AG10803 (cell line): ENCODE data around the gene GRID2.

ENCODE experiments used
- DNase-seq: peaks from one replicate; pipeline ENCODE4 v3.0.0; 2010; ENCODE audit warnings: low read depth
- H3K4me3 ChIP-seq: 2 replicates; pipeline ENCODE4 v1.5.1; 2011; ENCODE audit warnings: mild to moderate bottlenecking, low read length, control low read depth
- TF ChIP-seq, protein P1 (sequence below): conservative IDR thresholded peaks from 2 replicates; pipeline ENCODE4 v1.5.1; 2011; ENCODE audit warnings: mild to moderate bottlenecking, low read length, control low read depth, inconsistent platforms

The GRID2 gene

DNA sequence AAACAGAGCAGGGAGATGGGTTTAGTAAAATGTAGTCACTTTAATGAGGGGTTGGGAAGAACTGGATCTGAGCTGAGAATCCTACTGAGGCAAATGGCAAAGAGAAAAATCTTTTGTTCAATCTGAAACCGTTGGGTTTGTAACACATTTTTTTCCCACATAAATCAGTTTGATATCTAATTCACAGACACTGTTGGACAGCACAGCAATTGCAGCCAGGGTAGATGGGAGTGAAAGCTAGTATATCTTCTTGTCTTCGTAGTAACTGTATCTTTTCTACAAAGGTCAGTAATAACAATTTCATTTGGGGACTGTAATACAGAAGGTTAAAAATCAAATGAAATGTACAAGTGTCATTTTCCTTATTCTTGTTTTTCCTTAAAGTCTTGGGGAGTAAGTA is 875.3 kb downstream of the GRID2 start:
- TF ChIP-seq, protein P1, sequence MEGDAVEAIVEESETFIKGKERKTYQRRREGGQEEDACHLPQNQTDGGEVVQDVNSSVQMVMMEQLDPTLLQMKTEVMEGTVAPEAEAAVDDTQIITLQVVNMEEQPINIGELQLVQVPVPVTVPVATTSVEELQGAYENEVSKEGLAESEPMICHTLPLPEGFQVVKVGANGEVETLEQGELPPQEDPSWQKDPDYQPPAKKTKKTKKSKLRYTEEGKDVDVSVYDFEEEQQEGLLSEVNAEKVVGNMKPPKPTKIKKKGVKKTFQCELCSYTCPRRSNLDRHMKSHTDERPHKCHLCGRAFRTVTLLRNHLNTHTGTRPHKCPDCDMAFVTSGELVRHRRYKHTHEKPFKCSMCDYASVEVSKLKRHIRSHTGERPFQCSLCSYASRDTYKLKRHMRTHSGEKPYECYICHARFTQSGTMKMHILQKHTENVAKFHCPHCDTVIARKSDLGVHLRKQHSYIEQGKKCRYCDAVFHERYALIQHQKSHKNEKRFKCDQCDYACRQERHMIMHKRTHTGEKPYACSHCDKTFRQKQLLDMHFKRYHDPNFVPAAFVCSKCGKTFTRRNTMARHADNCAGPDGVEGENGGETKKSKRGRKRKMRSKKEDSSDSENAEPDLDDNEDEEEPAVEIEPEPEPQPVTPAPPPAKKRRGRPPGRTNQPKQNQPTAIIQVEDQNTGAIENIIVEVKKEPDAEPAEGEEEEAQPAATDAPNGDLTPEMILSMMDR: no peak
- DNase-seq: no peak
- no peak overlapping the region for H3K4me3 ChIP-seq

DNA sequence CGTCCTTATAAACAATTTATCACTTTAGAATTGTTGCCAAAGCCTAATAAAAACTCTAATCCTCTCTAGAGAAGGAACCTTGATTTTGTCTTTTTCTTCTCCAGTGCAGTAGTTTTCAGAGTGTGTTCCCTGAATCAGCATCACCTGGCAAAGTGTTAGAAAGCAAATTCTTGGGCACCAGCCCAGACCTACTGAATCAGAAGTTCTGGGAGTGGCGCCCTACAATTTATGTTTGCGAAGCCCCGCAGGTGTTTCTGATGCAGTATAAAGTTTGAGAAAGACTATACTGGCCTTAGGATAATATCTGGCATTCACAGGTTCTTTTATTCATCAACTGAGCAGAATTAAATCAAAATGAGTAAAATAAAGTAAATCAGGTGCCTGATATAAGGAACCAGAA is 879.0 kb downstream of the GRID2 start:
- TF ChIP-seq, protein P1: no peak
- DNase-seq: no peak
- H3K4me3 ChIP-seq: no peak overlapping the region

DNA sequence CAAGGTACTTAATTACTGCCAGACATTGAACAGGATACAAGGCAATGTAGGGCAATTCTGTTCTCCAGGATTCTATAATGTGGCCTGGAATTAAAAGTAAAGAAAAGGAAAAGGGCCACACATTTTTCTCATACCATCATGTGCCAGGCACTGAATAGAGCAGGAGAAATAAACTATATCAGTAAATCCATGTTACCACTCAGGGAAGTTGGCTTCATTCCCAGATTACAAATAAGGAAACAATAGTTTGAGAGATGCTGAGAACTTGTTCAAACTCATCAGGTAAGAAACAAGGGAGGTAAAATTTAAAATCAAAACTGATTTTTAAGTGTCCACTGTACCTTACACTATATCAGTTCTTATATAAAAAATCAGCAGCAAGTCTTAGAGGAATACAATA is 879.8 kb downstream of the GRID2 start:
- TF ChIP-seq, protein P1: no peak
- no peak overlapping the region for H3K4me3 ChIP-seq
- DNase-seq: no peak

DNA sequence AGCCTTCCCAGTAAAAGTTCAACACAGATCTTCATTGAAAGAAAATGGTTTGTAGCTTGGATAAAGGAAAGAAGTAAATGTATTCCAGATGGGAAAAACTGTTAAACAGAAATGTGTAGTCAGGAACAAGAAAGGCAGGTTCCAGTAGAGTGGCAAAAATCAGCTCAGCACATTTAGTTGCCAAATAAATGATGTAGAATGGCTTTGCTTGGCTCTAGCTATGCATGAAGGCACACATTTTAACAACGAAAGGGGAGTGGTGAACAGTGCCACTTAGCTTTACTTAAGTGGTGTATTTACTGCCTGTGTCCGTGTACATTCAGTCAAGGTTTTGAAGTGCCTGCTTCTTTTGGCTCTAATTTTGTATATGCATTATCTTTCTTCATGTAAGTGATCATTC is 880.3 kb downstream of the GRID2 start:
- TF ChIP-seq, protein P1: no peak
- DNase-seq: no peak
- no peak overlapping the region for H3K4me3 ChIP-seq

DNA sequence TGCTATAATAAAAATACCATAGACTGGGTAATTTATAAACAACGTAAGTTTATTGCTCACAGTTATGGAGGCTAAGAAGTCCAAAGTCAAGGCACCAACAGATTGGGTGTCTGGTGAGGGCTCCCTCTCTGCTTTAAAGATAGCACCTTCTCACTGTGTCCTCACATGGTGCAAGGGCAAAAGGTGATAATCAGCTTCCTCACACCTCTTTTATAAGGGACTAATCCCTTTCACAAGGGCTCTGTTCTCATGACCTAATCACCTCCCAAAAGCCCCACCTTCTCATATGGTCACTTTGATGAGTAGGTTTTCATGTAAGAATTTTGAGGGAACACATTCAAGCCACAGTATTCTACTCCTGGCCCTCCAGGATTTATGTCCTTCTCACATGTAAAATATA is 883.1 kb downstream of the GRID2 start:
- no peak for DNase-seq
- TF ChIP-seq, protein P1: no peak
- no peak overlapping the region for H3K4me3 ChIP-seq

DNA sequence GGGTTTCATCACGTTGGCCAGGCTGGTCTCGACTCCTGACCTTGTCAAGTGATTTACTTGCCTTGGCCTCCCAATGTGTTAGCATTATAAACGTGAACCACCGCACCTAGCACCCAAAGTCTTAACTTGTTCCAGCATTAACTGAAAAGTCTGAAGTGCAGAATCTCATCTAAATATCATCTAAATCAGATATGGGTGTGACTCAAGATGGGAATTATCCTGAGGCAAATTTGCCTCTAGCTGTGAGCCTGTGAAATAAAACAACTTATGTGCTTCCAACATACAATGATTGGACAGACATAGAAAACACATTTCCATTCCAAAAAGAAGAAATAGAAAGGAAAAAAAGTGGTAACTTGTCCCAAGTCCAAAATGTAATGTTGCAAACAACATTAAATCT is 883.7 kb downstream of the GRID2 start:
- no peak overlapping the region for H3K4me3 ChIP-seq
- no peak for DNase-seq
- TF ChIP-seq, protein P1: no peak

DNA sequence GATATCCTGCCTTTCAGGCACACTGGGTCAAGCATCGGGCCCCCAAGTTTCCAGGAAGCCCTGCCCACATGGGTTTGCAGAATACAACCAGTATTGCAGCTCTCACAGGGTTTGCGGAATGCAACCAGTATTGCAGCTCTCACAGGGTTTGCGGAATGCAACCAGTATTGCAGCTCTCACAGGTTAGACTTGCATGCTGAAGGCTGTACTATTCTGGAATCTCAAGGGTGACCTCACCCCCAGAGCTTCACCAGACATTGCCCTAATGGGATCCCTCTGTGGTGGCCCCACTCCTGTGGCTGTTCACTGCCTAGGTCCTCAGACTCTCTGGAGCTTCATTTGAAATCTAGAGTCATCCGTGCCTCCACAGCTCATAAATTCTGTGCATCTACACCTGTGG is 884.1 kb downstream of the GRID2 start:
- DNase-seq: no peak
- H3K4me3 ChIP-seq: no peak overlapping the region
- TF ChIP-seq, protein P1: no peak
